Measurements from ENCODE around the gene TEAD3. TPM values are rescaled to one million over a fixed set of nuclear protein-coding genes. Genes with fewer than 3 reads are reported as not detected.

TEAD3 gene
- total and polyA plus RNA-seq, 2 of the 4 experiments (the other 2 are of a cell fraction), result 5.2 to 28.0 TPM

- ChIA-PET CTCF (no interaction called here), POLR2A (ENCODE audit: unreplicated experiment) (no interaction called here)
- H3K27me3 ChIP-seq (ENCODE audit: control insufficient read depth, insufficient read depth, low read length), result peaks cover 55% of the 10 kb centered on the region
- H3K56ac ChIP-seq (ENCODE audit: extremely low read depth, insufficient read depth, low read length), result no peak overlapping the region
- no peaks in the 10 kb centered on the region for H4K20me1 ChIP-seq (ENCODE audit: insufficient read depth, low read length)
- no peak overlapping the region for H2BK5ac ChIP-seq (ENCODE audit: low read depth, low read length, poor library complexity, severe bottlenecking)
- intact Hi-C loops (cut with micrococcal nuclease), result no loop called here
- BruUV-seq (replicated peaks), result no TSS peak
- no peak overlapping the region for H4K8ac ChIP-seq (ENCODE audit: low read depth in 2 of 2, low read length in 2 of 2)
- no peak overlapping the region for H3K18ac ChIP-seq (ENCODE audit: low read depth, low read length)
- no peak overlapping the region for H2BK20ac ChIP-seq (ENCODE audit: low read depth, low read length)
- no peaks in the 10 kb centered on the region for H3K79me1 ChIP-seq (ENCODE audit: low read depth in 1 of 2, low read length in 2 of 2)
- H2BK15ac ChIP-seq (ENCODE audit: low read depth, low read length), result no peak overlapping the region
- H4K5ac ChIP-seq (ENCODE audit: low read depth, low read length), result no peak overlapping the region
- no peak overlapping the region for H3K14ac ChIP-seq (replicated peaks; ENCODE audit: low read depth, low read length)
- no peak overlapping the region for H3K23ac ChIP-seq (ENCODE audit: low read depth, low read length)
- DNase-seq, result no peak
- H3K4ac ChIP-seq (ENCODE audit: low read depth, low read length), result no peak overlapping the region
- H3K27ac ChIP-seq (ENCODE audit: insufficient read depth, low read length), result no peak overlapping the region
- dilution Hi-C loops (cut with HindIII; ENCODE audit: low sequenced_read_pairs, unreplicated experiment), result no loop called here
- TF ChIP-seq FOS (IDR thresholded peaks at IDR 0.05; ENCODE audit: low read depth, low read length) (no peak), NFE2L2 (IDR thresholded peaks at IDR 0.05; ENCODE audit: low read depth, low read length) (no peak)
- no peak overlapping the region for H2BK120ac ChIP-seq (ENCODE audit: low read depth, low read length)
- H3K9me1 ChIP-seq (ENCODE audit: insufficient read depth, low read length), result 0 out of 2 replicates have a peak, but pooled peaks cover 1% of the 10 kb centered on the region
- peaks cover 4% of the 10 kb centered on the region for H3K4me1 ChIP-seq (ENCODE audit: control insufficient read depth, insufficient read depth, low read length)
- no peak overlapping the region; the same call in 1 of the 2 replicates for H2AK5ac ChIP-seq (ENCODE audit: low read depth, low read length)
- 26% methylated on average over 5 of the region's 21 CpGs; no CpG with 5 or more reads in 1 of the 2 experiments for WGBS, 2 experiments (ENCODE audit: extremely low coverage in 2 of 2, insufficient read length in 1 of 2)
- no peak overlapping the region for H3K9ac ChIP-seq (ENCODE audit: low read depth, low read length)
- no peak overlapping the region for H2AFZ ChIP-seq (replicated peaks; ENCODE audit: low read length, poor library complexity)
- H2AK9ac ChIP-seq (replicated peaks; ENCODE audit: low read depth, low read length, poor library complexity), result peak overlapping the region; percentile 15
- ATAC-seq (ENCODE audit: low read depth), result no peak
- H3K36me3 ChIP-seq (ENCODE audit: control insufficient read depth, insufficient read depth, low read length), result no peaks in the 10 kb centered on the region
- H4K91ac ChIP-seq (ENCODE audit: insufficient read depth, low read depth, low read length), result no peak overlapping the region
- H3K4me2 ChIP-seq (ENCODE audit: low read depth, low read length), result no peak overlapping the region
- H3K9me3 ChIP-seq (ENCODE audit: control insufficient read depth, insufficient read depth, low read length), result peaks cover 5% of the 10 kb centered on the region; the same call in 1 of the 2 replicates
- in situ Hi-C loops (cut with MboI; ENCODE audit: low sequenced_read_pairs), result no loop called here
- H3K4me3 ChIP-seq (ENCODE audit: insufficient read depth, low read depth, low read length), result no peak overlapping the region
These were observed 9.1 kb upstream of the TEAD3 start for GRCh38 chr6:35505999-35506412.
